ENCODE data around the gene VPS35L. TPM values are rescaled to one million over a fixed set of nuclear protein-coding genes. Genes with fewer than 3 reads are reported as not detected.

VPS35L gene
- total RNA-seq, 1 experiment from 2014 or later, result 51.1 TPM

GRCh38 chr16:19507867-19508266 is 47.6 kb upstream of the VPS35L start:
- Histone ChIP-seq H3K36me3 (ENCODE audit: insufficient read depth, low read length, poor library complexity, severe bottlenecking) (peaks cover 32% of the 10 kb centered on the region), H3K27ac (ENCODE audit: low read depth, low read length, poor library complexity, severe bottlenecking) (no peak overlapping the region), H3K4me3 (ENCODE audit: low read depth, low read length, poor library complexity, severe bottlenecking) (no peak overlapping the region), H3K9me3 (ENCODE audit: low read depth, low read length, poor library complexity, severe bottlenecking) (no peaks in the 10 kb centered on the region), H3K4me1 (ENCODE audit: insufficient read depth, low read length, poor library complexity, severe bottlenecking) (no peaks in the 10 kb centered on the region), H3K27me3 (replicated peaks; ENCODE audit: insufficient read depth, low read depth, low read length, poor library complexity) (no peaks in the 10 kb centered on the region)
- ChIA-PET CTCF (no interaction called here), POLR2A (ENCODE audit: low non-redundant PET) (no interaction called here)
- no peak for TF ChIP-seq EZH2 (IDR thresholded peaks at IDR 0.05; ENCODE audit: borderline replicate concordance, low read depth, low read length, poor library complexity, severe bottlenecking)
- TF ChIP-seq, protein P1, sequence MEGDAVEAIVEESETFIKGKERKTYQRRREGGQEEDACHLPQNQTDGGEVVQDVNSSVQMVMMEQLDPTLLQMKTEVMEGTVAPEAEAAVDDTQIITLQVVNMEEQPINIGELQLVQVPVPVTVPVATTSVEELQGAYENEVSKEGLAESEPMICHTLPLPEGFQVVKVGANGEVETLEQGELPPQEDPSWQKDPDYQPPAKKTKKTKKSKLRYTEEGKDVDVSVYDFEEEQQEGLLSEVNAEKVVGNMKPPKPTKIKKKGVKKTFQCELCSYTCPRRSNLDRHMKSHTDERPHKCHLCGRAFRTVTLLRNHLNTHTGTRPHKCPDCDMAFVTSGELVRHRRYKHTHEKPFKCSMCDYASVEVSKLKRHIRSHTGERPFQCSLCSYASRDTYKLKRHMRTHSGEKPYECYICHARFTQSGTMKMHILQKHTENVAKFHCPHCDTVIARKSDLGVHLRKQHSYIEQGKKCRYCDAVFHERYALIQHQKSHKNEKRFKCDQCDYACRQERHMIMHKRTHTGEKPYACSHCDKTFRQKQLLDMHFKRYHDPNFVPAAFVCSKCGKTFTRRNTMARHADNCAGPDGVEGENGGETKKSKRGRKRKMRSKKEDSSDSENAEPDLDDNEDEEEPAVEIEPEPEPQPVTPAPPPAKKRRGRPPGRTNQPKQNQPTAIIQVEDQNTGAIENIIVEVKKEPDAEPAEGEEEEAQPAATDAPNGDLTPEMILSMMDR (conservative IDR thresholded peaks at IDR 0.05; ENCODE audit: low read depth, low read length), result no peak
- no peak for DNase-seq (ENCODE audit: low spot score)
- no TSS peak for BruUV-seq (replicated peaks)
- intact Hi-C loops (cut with micrococcal nuclease; ENCODE audit: unreplicated experiment), result no loop called here

- DNase-seq (ENCODE audit: low spot score), result no peak
- no TSS peak for BruUV-seq (replicated peaks)
- ChIA-PET POLR2A (ENCODE audit: low non-redundant PET) (no interaction called here), CTCF (no interaction called here)
- no peaks in the 10 kb centered on the region for H3K9me3 ChIP-seq (ENCODE audit: low read depth, low read length, poor library complexity, severe bottlenecking)
- H3K36me3 ChIP-seq (ENCODE audit: insufficient read depth, low read length, poor library complexity, severe bottlenecking), result peaks cover 34% of the 10 kb centered on the region
- intact Hi-C loops (cut with micrococcal nuclease; ENCODE audit: unreplicated experiment), result no loop called here
- no peak for TF ChIP-seq EZH2 (IDR thresholded peaks at IDR 0.05; ENCODE audit: borderline replicate concordance, low read depth, low read length, poor library complexity, severe bottlenecking)
- TF ChIP-seq, protein P1 (conservative IDR thresholded peaks at IDR 0.05; ENCODE audit: low read depth, low read length), result no peak
- H3K4me1 ChIP-seq (ENCODE audit: insufficient read depth, low read length, poor library complexity, severe bottlenecking), result no peaks in the 10 kb centered on the region
- no peaks in the 10 kb centered on the region for H3K27me3 ChIP-seq (replicated peaks; ENCODE audit: insufficient read depth, low read depth, low read length, poor library complexity)
- no peak overlapping the region for H3K4me3 ChIP-seq (ENCODE audit: low read depth, low read length, poor library complexity, severe bottlenecking)
- H3K27ac ChIP-seq (ENCODE audit: low read depth, low read length, poor library complexity, severe bottlenecking), result no peak overlapping the region
Measured at GRCh38 chr16:19512297-19512696, 43.2 kb upstream of the VPS35L start.

DNA sequence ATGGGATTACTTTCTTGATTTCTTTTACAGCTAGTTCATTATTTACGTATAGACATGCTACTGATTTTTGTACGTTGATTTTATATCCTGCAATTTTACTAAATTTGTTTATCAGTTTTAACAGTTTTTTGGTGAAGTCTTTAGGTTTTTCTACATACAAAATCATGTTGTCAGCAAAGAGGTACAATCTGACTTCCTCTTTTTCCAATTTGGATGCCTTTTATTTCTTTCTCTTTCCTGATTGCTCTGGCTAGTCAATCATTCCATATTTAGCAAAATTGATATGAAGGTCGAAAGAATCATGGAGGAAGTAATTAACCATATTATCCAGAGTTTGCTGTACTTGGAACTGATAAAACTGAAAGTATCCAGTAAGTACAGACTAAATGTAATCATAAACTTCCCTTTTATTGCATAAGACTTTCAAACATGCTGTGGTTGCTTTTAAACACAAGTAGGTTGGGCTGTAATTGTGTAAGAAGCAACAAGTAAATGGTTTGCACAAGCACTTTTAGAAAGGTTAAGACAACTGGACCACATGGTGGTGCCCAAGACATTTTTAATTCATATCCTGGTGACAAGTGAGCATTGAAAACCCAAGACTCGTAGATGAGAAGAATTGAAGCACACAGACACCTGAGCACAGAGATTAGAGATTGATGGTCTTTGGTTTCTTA is 42.0 kb upstream of the VPS35L start:
- peaks cover 3% of the 10 kb centered on the region for H3K4me1 ChIP-seq (ENCODE audit: insufficient read depth, low read length, poor library complexity, severe bottlenecking)
- H3K9me3 ChIP-seq (ENCODE audit: low read depth, low read length, poor library complexity, severe bottlenecking), result no peaks in the 10 kb centered on the region
- TF ChIP-seq, protein P1 (conservative IDR thresholded peaks at IDR 0.05; ENCODE audit: low read depth, low read length), result no peak
- TF ChIP-seq EZH2 (IDR thresholded peaks at IDR 0.05; ENCODE audit: borderline replicate concordance, low read depth, low read length, poor library complexity, severe bottlenecking), result no peak
- intact Hi-C loops (cut with micrococcal nuclease; ENCODE audit: unreplicated experiment), result no loop called here
- no TSS peak for BruUV-seq (replicated peaks)
- ChIA-PET CTCF (interaction anchor here (0.6 kb wide), 1 partner anchor 20 kb away, joined by 3 read pairs; no protein-coding TSS in a partner anchor), POLR2A (ENCODE audit: low non-redundant PET) (no interaction called here)
- H3K36me3 ChIP-seq (ENCODE audit: insufficient read depth, low read length, poor library complexity, severe bottlenecking), result peaks cover 32% of the 10 kb centered on the region
- no peak overlapping the region for H3K27ac ChIP-seq (ENCODE audit: low read depth, low read length, poor library complexity, severe bottlenecking)
- H3K4me3 ChIP-seq (ENCODE audit: low read depth, low read length, poor library complexity, severe bottlenecking), result no peak overlapping the region
- H3K27me3 ChIP-seq (replicated peaks; ENCODE audit: insufficient read depth, low read depth, low read length, poor library complexity), result no peaks in the 10 kb centered on the region
- DNase-seq (ENCODE audit: low spot score), result no peak

Data from A673 (cell line).